Stimulated activated CD8-positive, alpha-beta memory T cell treated with anti-CD3 and anti-CD28 coated beads, Interleukin-12 subunit alpha, Interleukin-12 subunit beta, amount 100 ng/mL, for 24 hours (primary cell): ENCODE results near the gene ARSJ.
"Not testable (repeated sequence)": the region's sequence is repeated elsewhere in the genome, so short reads cannot be mapped to it uniquely, and the experiment has no call there.

Source experiments
- DNase-seq: peaks from one replicate; pipeline ENCODE4 v3.0.0-alpha.2; 2020; ENCODE audit errors: extremely low read depth

Gene ARSJ

DNA sequence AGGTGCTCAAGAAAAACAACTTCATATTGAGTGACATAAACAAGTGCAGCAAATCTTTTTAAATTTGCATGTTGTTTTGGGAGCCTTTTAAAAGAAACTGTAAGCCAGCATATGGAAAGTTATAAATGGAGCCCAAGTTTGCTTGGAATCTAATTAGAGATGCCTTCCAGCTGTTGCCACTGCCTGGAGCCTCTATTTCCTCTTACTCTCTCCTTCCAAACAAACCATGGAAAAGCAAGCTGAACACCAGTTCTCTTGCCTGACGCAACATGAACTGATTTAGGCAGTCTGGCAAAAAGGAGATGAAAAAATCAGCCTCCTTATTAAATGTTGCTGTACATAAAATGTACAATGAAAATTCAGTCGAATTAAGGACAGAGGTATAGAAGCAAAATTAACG lies 21.5 kb downstream of the ARSJ start:
- no peak for DNase-seq

DNA sequence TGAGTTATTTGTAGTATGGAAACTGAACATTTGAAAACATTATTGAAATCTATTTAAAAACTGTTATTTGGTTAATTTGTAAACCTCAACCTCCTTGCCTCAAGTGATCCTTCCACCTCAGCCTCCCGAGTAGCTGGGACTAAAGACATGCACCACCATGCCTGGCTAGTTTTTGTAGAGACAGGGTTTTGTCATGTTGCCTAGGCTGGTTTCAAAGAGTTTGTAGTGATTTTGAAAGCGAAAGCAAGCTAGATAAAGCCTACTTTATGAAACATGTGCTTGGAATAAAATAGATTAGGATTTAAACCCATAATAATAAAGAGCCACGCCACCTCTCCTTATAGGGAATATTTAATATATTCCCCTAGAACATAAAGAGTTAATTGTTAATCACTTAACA lies 23.5 kb downstream of the ARSJ start:
- no peak for DNase-seq

DNA sequence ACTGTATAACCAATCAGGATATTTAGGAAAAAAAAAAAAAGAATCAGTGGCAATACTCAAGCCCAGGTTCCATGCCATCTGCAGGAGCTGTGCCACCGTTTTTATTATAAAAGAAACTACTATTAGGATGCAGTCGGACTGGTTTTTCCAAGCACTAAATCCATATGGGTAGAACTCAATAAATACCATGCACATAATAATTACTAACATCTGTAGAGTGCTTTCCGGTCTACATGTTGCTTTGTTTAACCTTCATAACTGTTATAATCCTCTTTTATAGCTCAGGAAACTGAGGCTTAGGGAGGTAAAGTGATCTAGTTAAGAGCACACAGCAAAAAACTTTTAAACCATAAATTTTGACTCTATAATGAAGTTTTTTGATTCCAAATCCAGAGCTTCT lies 24.0 kb downstream of the ARSJ start:
- DNase-seq: no peak

DNA sequence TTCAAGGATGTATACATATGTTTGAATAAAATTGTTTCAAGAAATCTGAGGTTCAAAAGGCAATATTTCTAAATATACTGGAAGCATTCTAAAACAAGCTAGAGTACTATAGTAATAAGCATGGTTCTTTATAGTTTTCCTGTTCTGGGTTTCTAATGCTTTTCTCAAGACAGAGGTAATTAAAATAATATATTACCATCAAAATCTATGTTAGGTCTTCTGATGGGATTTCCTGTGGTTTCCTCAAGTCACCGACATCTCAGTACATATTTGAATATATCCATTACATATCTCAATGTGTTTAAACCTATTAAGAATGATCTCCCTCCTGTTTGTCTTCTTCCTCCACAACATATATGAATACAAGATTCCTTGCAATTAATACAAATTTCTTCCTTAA lies 25.6 kb downstream of the ARSJ start:
- DNase-seq: no peak

DNA sequence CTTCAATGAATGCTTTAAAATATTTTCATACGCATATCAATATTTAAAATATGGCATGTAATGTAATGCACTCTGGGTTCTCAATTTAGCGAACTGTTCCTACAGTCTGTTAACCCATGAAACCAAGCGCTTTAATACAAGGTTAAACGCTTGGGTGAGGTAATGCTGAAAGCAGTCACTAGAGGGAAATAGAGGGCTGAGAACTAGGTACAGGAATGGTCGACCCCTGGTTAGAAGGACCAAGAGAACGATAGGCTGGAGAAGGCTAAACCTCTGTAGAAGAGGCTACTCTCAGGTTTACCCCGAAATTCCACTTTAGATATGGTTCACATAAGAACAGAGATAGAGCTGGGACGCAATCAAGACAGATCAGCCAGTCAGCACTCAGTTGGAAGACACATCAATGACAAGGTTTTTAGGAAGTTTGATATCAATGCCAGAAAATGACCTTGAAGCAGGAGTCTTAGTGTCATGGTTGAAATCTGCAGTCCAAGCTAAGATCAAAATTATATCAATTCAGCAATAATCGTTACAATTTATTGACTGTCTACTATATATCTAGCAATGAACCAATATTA lies 26.9 kb downstream of the ARSJ start:
- peak; percentile 0 for DNase-seq

DNA sequence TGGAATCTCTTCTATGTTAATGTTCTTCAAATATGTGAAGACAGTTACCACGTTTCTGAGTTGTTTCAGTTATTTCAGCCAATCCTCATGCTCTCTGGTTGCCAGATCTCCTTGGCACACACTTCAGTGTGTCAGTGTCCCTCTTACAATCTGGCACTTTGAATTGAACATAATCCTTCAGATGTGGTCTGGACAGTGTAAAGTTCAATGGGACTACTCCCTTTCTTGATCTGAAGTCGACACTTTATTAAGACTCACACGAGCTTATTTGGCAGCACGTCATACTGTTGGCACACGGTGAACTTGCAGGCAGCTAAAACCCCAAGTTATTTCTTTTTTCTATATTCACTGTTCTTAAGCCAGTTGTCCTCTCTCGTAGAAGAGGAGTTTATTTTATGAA lies 28.2 kb downstream of the ARSJ start:
- no peak for DNase-seq

DNA sequence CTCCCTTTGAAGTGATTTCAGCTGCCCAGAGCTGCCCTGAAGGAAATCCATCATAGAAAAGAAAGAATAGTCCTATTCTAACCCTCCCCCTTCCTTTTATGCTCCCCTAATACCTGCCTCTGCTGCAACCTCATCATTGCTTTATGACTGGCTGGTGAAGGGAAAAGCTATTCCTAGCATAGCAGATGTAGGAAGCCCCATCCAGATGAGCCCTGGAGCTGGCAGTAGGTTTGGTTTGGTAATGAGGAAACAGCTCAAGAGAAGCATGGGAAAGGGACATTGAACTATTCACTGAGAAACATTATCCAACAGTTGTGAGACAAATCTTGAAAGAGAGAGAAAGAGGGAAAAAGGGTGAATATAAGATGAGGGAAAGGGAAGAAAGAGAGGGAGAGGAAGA lies 29.2 kb downstream of the ARSJ start:
- no peak for DNase-seq

DNA sequence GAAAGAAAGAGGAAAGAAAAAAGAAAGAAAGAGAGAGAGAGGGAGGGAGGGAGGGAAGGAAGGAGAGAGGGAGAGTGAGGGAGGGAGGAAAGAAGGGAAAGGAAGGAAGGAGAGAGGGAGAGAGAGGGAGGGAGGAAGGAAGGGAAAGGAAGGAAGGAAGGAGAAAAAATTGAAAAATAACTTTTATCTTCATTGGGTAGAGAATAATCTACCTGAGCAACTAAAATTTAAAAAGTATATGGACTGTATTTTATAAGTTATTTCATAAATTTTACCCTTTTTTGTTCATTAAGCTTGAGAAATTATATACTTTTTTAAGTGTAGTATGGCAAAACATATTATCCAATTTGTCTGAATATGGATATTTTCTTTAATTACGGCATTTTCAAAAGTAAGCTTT lies 32.0 kb downstream of the ARSJ start:
- DNase-seq: no peak

DNA sequence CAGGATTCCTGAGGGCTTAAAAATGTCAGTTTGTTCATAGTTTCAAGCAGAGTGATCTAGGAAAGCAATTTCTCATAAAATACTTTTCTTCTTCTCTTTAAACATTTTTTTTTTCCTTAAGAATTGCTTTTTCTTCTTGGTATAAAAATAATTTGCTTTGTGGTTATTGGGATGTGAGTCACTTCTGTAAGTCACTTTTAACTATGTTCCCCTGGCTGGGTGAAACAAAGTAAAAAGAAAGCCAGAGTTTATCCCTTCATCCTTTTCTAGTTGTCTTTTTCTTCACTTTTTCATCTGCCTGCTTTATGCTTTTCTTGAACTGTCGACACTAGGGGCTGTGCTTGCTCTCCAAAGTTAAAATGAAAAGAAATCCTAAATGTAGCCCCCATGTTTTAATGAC lies 33.5 kb downstream of the ARSJ start:
- DNase-seq: no peak

DNA sequence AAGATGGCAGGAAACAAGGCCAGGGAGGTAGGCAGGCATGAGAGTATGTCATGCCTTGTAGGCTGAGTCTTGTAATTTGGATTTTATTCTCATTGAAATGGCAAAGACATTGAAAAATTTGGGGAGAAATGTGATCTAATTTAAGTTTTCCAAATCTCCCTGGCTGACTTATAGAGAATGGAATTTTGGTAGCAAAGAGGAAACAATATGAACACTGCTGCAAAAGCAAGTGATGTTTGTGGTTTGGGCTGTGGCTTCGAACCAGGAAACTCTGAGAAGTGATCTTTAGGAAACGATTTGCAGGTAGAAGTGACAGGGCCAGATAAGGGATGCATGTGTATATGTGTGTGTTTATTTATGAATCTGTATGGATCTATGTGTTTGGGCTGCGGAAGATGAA lies 35.6 kb downstream of the ARSJ start:
- DNase-seq: no peak

DNA sequence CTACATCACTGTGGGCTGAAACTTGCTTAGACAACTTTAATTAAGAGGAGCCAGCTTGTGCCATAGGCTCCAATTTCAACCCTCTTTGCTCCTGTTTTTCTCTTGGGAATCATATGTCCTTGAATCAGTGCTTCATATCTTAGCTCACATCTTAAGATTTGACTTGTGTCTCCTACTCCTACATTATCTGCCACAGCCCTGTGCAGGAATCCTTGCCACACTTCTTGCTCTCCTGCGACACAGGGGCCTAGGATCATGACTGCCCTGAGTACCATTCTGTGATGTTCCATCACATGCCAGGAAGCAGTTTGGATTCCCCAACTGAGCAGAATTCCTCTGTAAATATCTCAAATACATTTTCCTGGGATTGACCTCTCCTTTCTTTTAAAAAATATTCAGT lies 36.4 kb downstream of the ARSJ start:
- DNase-seq: no peak

DNA sequence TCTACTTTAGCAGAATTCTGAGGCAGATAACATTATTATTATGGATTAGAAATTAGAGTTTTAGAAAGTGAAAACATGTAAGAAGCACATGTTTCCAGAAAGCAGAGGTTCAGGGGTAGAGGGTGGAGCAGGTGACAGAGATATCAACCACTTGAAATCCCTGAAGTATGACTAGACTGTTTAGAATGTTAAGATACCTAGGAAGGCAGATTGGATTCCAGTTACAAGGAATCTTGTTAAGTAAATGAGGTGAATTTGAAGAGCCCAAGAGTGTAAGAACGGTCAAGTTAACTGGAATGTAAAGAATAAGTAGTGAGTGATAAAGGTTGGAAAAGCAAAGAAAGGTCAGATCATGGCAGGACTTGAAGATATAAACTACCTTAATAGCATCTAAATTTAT lies 37.6 kb downstream of the ARSJ start:
- no peak for DNase-seq

DNA sequence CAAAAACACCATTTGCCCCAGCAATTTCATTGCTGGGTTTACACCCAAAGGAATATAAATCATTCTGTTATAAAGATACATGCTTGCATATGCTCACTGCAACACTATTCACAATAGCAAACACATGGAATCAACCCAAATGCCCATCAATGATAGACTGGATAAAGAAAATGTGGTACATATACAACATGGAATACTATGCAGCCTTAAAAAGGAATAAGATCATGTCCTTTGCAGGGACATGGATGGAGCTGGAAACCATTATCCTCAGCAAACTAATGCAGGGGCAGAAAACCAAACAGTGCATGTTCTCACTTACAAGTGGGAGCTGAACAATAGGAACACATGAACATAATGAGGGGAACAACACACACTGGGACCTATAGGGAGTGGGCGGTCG lies 39.3 kb downstream of the ARSJ start:
- DNase-seq: not testable (repeated sequence)

DNA sequence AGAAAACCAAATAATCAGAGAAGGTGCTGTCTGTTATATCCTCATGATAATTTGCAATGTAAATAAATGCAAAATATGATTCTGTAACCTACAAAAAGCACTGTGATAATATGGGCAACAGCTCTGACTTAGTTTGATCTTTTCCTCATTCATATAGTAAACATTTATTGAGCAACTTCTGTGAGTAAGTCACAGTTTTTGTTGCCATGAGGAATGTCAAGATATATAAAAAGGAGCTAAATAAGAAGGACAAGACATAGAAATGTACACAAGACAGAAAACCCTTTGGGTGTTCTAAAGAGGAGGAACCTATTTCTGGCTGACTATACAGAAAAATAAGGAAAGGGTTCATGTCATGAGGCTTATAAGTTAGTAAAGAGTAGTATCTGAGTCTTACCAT lies 44.3 kb downstream of the ARSJ start:
- DNase-seq: no peak

DNA sequence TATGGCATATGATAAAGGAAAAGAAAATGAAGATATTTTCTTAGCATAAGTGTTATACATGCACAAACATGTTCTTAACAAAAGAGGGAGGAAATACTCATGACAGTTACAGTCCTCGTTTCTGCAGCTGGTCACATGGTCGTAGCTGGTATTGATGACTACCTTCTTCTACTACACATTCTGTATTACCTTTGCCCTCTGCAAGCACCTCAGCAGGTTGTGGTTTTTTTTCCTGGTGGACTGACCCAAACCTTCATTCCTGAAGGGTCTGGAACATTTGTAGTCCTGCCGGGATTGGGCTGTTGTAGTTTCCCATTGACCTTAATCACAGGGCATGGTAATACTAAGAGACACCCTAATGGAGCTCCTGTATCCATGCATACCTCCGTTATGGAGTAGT lies 54.7 kb downstream of the ARSJ start:
- DNase-seq: not testable (repeated sequence)

DNA sequence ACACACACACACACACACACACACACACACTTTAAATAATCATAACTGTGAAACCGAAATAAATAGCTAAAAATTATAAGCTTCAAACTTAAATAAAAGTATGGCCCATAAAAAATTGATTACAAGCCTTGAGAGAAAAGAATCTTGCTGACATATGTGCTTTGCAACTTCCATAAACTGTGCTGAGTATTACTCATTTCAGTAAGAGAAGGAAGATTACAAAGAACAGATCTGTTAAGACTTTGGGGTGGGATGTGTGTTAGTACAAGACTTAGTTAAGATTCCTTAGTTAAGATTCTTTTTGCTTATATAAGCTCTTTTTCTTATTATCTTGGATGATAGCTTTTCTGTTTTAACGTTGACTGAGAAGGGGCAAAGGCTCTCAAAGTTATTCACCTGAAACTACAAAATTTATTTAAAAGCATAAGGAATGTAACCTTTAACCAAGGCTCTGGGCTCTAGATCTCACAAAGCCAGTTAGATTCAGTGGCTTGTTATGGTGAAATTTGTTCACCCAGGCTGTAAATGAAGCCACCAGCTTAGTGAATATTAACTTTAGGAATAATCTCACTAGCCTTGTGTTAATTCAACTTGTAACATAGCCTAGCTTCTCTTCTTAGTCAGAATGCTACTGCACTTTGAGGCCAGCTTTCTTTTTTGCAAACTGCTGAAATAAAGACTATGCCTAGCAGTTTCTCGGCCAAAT lies 58.2 kb downstream of the ARSJ start:
- DNase-seq: no peak

DNA sequence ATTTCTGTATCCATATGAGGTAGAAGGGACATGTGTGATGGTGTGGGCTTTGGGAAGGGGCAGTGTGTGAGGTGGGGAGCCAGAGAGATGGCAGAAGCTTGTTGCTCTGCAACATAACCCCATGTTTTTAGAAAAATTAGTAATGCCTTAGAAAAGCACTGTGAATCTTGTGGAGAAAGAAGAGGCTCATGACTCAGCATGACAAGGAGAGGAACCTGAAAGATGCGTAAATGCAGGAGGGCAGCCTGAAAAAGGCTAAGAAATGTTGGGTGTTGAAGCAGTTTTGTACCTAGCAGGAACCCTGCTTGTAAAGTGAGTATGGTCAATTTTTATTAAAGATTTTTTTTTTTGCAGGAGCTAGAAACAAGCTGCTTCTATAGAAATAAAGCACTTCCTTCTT lies 59.8 kb downstream of the ARSJ start:
- DNase-seq: no peak

DNA sequence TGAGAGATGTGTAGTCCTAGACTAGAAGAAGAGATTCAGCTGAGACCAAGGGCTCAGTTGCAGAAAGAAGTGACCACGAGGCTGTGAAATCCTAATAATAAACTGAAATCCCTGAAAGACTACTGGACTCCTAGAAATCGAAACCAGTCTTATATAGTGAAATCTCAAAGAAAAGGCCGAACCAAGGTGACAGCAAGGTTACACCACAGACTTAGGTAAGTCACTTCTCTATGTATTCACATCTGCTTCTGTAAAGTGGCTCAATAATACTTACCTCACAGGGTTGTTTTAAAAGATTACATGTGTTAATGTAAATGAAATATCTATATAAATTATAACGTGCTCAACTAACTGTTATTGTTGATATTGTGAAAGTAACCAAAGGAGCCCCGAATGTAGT lies 60.3 kb downstream of the ARSJ start:
- no peak for DNase-seq

DNA sequence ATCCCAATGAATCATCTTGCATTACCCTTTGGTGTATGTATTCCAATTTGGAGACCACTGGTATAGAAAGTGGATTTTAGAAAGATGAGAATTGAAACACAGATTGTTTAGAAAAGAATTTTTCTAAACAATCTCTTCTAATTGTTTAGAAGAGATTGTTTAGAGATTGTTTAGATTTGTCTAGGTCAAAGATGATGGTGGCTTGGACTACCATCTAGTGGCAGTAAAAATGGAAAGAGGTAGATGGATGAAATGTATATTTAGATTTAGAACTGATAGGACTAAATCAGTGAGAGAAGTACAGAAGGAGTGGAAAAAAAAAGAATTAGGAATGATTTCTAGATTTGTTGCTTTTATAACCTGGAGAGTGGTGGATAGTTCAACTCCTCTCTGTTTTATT lies 70.6 kb downstream of the ARSJ start:
- no peak for DNase-seq

DNA sequence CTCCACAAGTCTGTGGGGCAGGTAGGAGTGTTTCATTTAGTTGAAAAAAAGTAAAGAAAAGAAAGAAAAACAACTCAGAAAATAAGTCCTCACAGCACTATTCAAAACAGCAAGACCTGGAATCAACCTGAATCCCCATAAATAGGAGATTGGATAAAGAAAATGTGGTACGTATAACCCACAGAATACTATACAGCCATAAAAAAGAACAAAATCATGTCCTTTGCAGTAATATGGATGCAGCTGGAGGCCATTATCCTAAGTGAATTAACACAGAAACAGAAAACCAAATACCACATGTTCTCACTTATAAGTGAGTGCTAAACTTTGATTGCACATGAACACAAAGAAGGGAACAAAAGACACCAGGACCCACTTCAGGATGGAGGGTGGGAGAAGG lies 71.9 kb downstream of the ARSJ start:
- DNase-seq: no peak

DNA sequence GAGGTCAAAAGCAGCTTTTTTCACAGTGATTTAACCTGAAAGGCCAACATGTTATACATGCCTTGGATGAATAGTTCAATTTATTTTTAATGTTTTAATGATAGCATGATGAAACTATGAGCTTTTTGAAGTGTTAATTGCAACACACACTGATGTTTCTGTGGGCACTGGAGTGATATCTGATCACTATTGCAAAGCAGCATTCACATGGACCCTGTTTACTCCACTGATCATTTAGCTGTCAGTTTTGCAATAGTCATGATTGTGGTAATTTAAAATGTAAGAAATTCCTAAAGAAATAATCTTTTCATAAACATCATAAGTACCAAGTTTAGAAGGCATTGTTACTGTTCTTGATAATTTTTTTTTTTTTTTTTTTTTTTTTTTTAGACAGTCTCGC lies 74.1 kb downstream of the ARSJ start:
- DNase-seq: no peak

DNA sequence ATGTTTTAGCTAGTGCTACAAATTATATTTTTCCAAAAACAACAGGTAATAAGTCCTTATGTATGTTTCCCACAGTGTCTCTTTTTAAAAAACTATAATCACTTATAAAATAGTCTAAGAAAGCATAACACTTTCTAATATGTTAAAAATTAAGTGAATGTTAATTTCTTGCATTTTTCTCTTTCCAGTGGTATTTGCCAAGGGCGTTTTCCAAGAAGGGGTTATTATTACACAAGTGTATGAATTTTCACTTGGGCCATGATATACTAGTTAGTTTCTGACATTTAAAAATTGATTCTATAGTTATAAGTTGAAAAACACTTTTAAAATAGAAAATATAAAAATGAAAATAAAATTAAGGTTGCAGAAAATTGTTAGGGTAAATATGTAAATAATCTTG lies 74.6 kb downstream of the ARSJ start:
- DNase-seq: no peak

DNA sequence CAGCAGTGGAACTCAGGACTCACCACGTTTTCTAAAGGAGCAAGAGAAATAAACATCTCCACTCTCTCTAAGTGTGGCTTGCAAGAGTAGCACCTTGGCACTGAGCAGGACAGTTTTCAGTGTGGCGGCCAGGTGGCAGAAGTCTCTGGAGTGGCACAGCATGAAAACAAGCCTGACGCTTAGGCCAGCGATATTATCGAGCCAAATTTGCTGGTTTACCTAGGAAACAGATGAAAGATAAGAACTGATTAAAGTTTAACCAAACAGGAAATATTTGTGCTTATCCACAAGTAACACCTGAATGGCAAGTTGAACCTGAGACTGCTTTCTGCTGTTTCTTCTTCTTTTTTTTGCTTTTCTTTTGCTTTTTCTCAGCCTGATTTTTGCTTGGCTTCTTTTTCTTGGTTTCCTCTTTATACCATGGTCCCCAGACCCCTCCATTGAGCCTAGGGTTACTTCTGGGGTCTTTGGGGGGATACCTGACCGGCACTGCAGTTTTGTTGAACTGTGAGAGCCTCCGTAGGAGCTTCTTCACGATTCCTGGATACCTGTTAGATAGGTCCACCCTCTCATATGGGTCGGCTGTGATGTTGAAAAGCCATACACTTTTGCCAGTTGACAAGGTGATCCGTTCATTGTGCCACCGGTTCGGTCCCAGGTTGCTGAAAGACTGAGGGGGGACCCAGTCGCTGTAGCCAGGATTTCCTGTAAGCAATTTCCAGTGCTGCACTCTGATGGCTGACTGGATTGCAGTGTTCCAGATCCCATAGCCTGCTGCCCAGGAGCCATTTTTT lies 77.3 kb downstream of the ARSJ start:
- DNase-seq: no peak
